Measurements from ENCODE around the gene ZNF559.

DNA sequence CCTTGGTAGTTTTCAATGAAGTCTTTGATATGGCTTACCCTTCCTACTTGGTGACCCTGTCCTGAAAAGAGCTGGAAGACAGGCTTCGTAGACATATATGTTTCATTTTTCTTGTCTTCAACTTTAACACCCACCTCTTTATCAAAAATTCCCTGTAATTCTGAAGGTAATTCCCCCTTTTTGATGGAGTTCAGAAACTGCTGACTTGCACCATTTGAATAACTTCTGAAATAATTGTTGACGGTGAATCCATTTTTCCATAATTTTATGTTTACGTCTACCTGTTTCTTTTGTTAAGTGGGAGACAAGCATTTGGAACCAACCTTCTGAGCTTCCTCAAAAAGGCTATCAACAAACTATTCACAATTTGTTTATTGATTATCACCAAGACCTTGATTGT lies 24.3 kb downstream of the ZNF559 start:
- TF ChIP-seq EP300 (IDR thresholded peaks at IDR 0.05) (no peak), POLR2A (IDR thresholded peaks at IDR 0.05) (no peak)
- TF ChIP-seq, protein P1, sequence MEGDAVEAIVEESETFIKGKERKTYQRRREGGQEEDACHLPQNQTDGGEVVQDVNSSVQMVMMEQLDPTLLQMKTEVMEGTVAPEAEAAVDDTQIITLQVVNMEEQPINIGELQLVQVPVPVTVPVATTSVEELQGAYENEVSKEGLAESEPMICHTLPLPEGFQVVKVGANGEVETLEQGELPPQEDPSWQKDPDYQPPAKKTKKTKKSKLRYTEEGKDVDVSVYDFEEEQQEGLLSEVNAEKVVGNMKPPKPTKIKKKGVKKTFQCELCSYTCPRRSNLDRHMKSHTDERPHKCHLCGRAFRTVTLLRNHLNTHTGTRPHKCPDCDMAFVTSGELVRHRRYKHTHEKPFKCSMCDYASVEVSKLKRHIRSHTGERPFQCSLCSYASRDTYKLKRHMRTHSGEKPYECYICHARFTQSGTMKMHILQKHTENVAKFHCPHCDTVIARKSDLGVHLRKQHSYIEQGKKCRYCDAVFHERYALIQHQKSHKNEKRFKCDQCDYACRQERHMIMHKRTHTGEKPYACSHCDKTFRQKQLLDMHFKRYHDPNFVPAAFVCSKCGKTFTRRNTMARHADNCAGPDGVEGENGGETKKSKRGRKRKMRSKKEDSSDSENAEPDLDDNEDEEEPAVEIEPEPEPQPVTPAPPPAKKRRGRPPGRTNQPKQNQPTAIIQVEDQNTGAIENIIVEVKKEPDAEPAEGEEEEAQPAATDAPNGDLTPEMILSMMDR (IDR thresholded peaks at IDR 0.05): no peak

All from ovary (tissue), 3 donors.